Stomach (tissue), 9 donors: ENCODE measurements around the gene SSRP1. TPM values are rescaled to one million over a fixed set of nuclear protein-coding genes. Genes with fewer than 3 reads are reported as not detected.
A peak's percentile ranks its signal among the peaks of the same experiment; 100 is the strongest.

Experiments
- DNase-seq, 2 donors: peaks; one replicate each; pipeline versions ENCODE4 v3.0.0 to v3.0.0-alpha.2; 2013 to 2019
- H3K27ac ChIP-seq, 5 donors: fragments of 200-600 bp in 4 of 5; sonication (generic) in 4 of 5; one replicate each; pipeline ENCODE4 v1.5.1; 2013 to 2019; ENCODE audit warnings: mild to moderate bottlenecking in 1 of 5, moderate library complexity in 1 of 5
- H3K27me3 ChIP-seq, 3 donors: fragments of 200-600 bp; sonication (generic); one replicate each; pipeline ENCODE4 v1.5.1; 2017 to 2019; ENCODE audit warnings: mixed run types in 1 of 3
- H3K36me3 ChIP-seq, 4 donors: fragments of 200-600 bp; sonication (generic); 1 replicate in 3 of 4; 2 replicates in 1 of 4; pipeline ENCODE4 v1.5.1; 2016 to 2019
- H3K4me1 ChIP-seq, 4 donors: fragments of 200-600 bp; sonication (generic); one replicate each; pipeline ENCODE4 v1.5.1; 2016 to 2019
- H3K4me3 ChIP-seq, 4 donors: fragments of 200-600 bp; sonication (generic) in 3 of 4; one replicate each; pipeline ENCODE4 v1.5.1; 2016 to 2019; ENCODE audit warnings: mild to moderate bottlenecking in 1 of 4
- H3K9me3 ChIP-seq, 4 donors: fragments of 200-600 bp; sonication (generic); one replicate each; pipeline ENCODE4 v1.5.1; 2016 to 2019
- CTCF ChIP-seq, 7 experiments: fragments of 450-650 bp in 4 of 7; fragments of 200-600 bp in 3 of 7; sonication (generic) in 3 of 7; IDR thresholded peaks; one replicate each; pipeline ENCODE4 v1.5.1; 2016 to 2019; ENCODE audit warnings: antibody characterized with exemption in 7 of 7, control low read depth in 2 of 7, mild to moderate bottlenecking in 1 of 7
- EP300 ChIP-seq: sonication (generic); formaldehyde crosslinking; IDR thresholded peaks from one replicate; pipeline ENCODE4 v1.6.1; 2017; ENCODE audit warnings: antibody characterized with exemption
- POLR2A ChIP-seq, 4 donors: fragments of 450-650 bp; IDR thresholded peaks; one replicate each; pipeline ENCODE4 v1.6.1; 2016; ENCODE audit warnings: antibody characterized with exemption in 4 of 4, control low read depth in 2 of 4, mild to moderate bottlenecking in 1 of 4, moderate library complexity in 1 of 4
- POLR2AphosphoS5 ChIP-seq, 3 donors: sonication (generic); formaldehyde crosslinking; IDR thresholded peaks; one replicate each; pipeline ENCODE4 v1.6.1; 2016; ENCODE audit warnings: antibody characterized with exemption in 3 of 3
- WGBS, 5 donors: extraction: QIAGEN DNeasy Blood & Tissue Kit in 3 of 5; methylation state at CpG; one replicate each; pipeline versions ENCODE4 v1.1.5 to v1.1.7; 2013 to 2018; 5-methylcytosine and 5-hydroxymethylcytosine counted together
- intact Hi-C: fragments of 100-400 bp; cut with DNase I; formaldehyde crosslinking; loops from one replicate; pipeline ENCODE4 v1.15.1; 2023; ENCODE audit warnings: low total_unique reads
- polyA plus RNA-seq, 3 donors: library from polyadenylated mRNA; stranded (reverse); fragments of 200-250 nt; gene quantifications; one replicate each; pipeline ENCODE4 v1.2.3, GENCODE V29; 2013
- total RNA-seq, 5 donors: library from RNA; depleted of rRNA; stranded (reverse); fragments of >200 nt; gene quantifications; one replicate each; pipeline versions ENCODE4 v1.1.0 to v1.2.3, GENCODE V29; 2014 to 2016
- donor health status: healthy with polysubstance abuse.
- donor health status: Bipolar disorder and iron deficiency.
- donor health status: healthy.

Gene SSRP1
- total and polyA plus RNA-seq, 8 donors = 15.8 to 62.9 (median 47.1) TPM

- Histone ChIP-seq H3K27ac (peak overlapping the region; percentile 92 to 99 (median 98)), H3K27me3 (no peaks in the 10 kb centered on the region), H3K36me3 (peaks cover 35 to 48% (median 47%) of the 10 kb centered on the region in 4 donors), H3K4me3 (peak overlapping the region; percentile 77 to 90 (median 84)), H3K4me1 (peaks cover 36 to 48% (median 41%) of the 10 kb centered on the region in 4 donors), H3K9me3 (no peaks in the 10 kb centered on the region)
- peak; percentile 76 for TF ChIP-seq EP300
- no peak for TF ChIP-seq POLR2A (IDR thresholded peaks at IDR 0.05)
- TF ChIP-seq POLR2AphosphoS5 (IDR thresholded peaks at IDR 0.05) = peak; percentile 71 to 81 (median 77)
- TF ChIP-seq CTCF (IDR thresholded peaks at IDR 0.05) = no peak
- intact Hi-C loops = no loop called here
- DNase-seq = peak in 1 of 2 donors; percentile 80
- WGBS, 5 donors = 6 to 25% (median 14%) methylated on average over 6 of the region's 6 CpGs
These were observed 10.0 kb downstream of the SSRP1 start for GRCh38 chr11:57325735-57326048.

GRCh38 chr11:57324886-57325734 lies 10.6 kb downstream of the SSRP1 start, which contains the start of gene TNKS1BP1:
TSS of gene TNKS1BP1 (minus strand) at chr11:57324952. CDS start at chr11:57321885, 3,067 bp downstream.
- H3K4me1 ChIP-seq = peaks cover 42 to 54% (median 47%) of the 10 kb centered on the region in 4 donors
- peaks cover 34 to 48% (median 47%) of the 10 kb centered on the region in 4 donors for H3K36me3 ChIP-seq
- no peaks in the 10 kb centered on the region for H3K9me3 ChIP-seq
- no peaks in the 10 kb centered on the region for H3K27me3 ChIP-seq
- TF ChIP-seq CTCF (IDR thresholded peaks at IDR 0.05) = peak in 1 of 7 experiments; percentile 12
- peak in 2 of 4 donors; percentile 44 to 72 for TF ChIP-seq POLR2A (IDR thresholded peaks at IDR 0.05)
- peak; percentile 58 to 82 (median 77) for TF ChIP-seq POLR2AphosphoS5 (IDR thresholded peaks at IDR 0.05)
- no peak for TF ChIP-seq EP300
- H3K4me3 ChIP-seq = peak within 1 kb of the TSS; percentile 77 to 90 (median 84)
- DNase-seq = peak; percentile 98
- 0 to 1% (median 1%) methylated on average over 38 to 61 of the region's 61 CpGs for WGBS, 5 donors
- intact Hi-C loops = no loop called here
- peak within 1 kb of the TSS; percentile 94 to 99 (median 98) for H3K27ac ChIP-seq

GRCh38 chr11:57324154-57324885 lies 11.4 kb downstream of the SSRP1 start:
- TF ChIP-seq CTCF (IDR thresholded peaks at IDR 0.05) (no peak), EP300 (no peak), POLR2AphosphoS5 (IDR thresholded peaks at IDR 0.05) (no peak), POLR2A (IDR thresholded peaks at IDR 0.05) (no peak)
- Histone ChIP-seq H3K4me1 (peaks cover 47 to 62% (median 54%) of the 10 kb centered on the region in 4 donors), H3K36me3 (peaks cover 29 to 48% (median 46%) of the 10 kb centered on the region in 4 donors), H3K9me3 (no peaks in the 10 kb centered on the region), H3K27ac (peak overlapping the region; percentile 94 to 99 (median 98)), H3K4me3 (peak overlapping the region; percentile 77 to 90 (median 84)), H3K27me3 (no peaks in the 10 kb centered on the region)
- DNase-seq = peak; percentile 33 to 87
- 1 to 3% (median 2%) methylated on average over 27 to 63 of the region's 64 CpGs for WGBS, 5 donors
- intact Hi-C loops = no loop called here

GRCh38 chr11:57323855-57324153 lies 11.9 kb downstream of the SSRP1 start:
- H3K27ac ChIP-seq = peak overlapping the region; percentile 94 to 99 (median 98)
- WGBS, 5 donors = 5 to 24% (median 18%) methylated on average over 9 of the region's 9 CpGs
- intact Hi-C loops = no loop called here
- H3K27me3 ChIP-seq = no peaks in the 10 kb centered on the region
- H3K4me1 ChIP-seq = peaks cover 48 to 67% (median 59%) of the 10 kb centered on the region in 4 donors
- DNase-seq = no peak
- no peaks in the 10 kb centered on the region for H3K9me3 ChIP-seq
- peak overlapping the region; percentile 77 to 90 (median 84) for H3K4me3 ChIP-seq
- peaks cover 26 to 48% (median 46%) of the 10 kb centered on the region in 4 donors for H3K36me3 ChIP-seq
- TF ChIP-seq CTCF (IDR thresholded peaks at IDR 0.05) (no peak), EP300 (no peak), POLR2A (IDR thresholded peaks at IDR 0.05) (no peak), POLR2AphosphoS5 (IDR thresholded peaks at IDR 0.05) (no peak)
